Brain pericyte (primary cell): ENCODE measurements around the gene SPEG.
"Not testable (repeated sequence)": the region's sequence is repeated elsewhere in the genome, so short reads cannot be mapped to it uniquely, and the experiment has no call there.

ENCODE experiments used
- DNase-seq: peaks from one replicate; pipeline ENCODE4 v3.0.0-alpha.2; 2012; ENCODE audit warnings: low read depth, low spot score

The SPEG gene

GRCh38 chr2:219434718-219435525, at the start of gene SPEG:
Gene SPEG, plus strand, starts transcription at chr2:219434843. Its CDS starts 135 bp downstream, at chr2:219434978.
- no peak for DNase-seq

DNA sequence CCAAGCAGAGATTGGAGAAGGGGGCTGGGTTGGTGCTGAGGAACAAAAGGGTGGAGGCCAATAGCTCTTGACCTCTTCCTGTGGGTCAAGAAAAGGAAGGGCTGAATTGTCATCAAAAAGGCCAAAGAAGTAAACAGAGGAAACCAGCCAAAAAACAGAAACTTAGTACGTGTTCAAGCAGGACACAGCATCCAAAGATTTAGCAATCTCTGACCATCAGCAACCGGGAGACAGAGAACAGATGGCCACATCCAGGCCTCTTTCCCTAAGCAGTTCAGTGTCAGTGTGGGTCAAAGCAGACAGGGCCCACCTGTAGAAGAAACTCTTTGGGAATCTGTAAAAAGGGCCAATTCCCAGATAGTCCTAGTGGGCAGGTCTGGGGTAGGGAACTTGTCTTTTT, 49.8 kb upstream of the SPEG start:
- no peak for DNase-seq

DNA sequence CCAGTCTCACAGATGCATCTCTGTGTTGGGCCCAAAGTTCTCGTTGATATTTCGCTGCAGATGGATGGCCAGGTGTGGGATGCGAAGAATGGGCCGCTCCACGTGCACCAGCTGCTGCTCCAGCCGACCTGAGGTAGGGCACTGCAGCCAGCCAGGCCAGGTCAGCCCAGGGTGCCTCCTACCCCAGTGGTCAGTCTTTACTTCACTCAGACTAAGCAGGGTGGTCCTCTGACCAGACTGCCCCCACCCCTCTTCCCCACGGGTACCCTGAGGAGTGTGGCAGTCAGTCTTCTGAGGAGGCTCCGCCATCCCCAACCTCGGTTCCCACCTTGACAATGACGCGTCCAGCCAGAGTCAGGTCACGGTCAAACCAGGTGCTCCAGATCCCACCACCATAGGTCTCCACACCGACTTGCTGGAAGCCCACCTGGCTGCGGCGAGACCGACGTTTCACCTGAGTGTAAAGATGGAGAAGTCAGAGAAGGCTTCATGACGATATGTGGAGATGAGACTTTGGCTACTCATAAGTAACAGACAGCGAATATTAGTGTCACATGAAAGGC, 48.6 kb upstream of the SPEG start:
- DNase-seq = no peak

GRCh38 chr2:219386532-219387280, 47.9 kb upstream of the SPEG start:
- DNase-seq = no peak

- DNase-seq = peak; percentile 52
Observed at GRCh38 chr2:219387306-219388120, 47.1 kb upstream of the SPEG start, which contains the start of gene DNPEP. Gene DNPEP, minus strand, starts transcription at chr2:219387912. Its CDS starts 118 bp downstream, at chr2:219387794.

DNA sequence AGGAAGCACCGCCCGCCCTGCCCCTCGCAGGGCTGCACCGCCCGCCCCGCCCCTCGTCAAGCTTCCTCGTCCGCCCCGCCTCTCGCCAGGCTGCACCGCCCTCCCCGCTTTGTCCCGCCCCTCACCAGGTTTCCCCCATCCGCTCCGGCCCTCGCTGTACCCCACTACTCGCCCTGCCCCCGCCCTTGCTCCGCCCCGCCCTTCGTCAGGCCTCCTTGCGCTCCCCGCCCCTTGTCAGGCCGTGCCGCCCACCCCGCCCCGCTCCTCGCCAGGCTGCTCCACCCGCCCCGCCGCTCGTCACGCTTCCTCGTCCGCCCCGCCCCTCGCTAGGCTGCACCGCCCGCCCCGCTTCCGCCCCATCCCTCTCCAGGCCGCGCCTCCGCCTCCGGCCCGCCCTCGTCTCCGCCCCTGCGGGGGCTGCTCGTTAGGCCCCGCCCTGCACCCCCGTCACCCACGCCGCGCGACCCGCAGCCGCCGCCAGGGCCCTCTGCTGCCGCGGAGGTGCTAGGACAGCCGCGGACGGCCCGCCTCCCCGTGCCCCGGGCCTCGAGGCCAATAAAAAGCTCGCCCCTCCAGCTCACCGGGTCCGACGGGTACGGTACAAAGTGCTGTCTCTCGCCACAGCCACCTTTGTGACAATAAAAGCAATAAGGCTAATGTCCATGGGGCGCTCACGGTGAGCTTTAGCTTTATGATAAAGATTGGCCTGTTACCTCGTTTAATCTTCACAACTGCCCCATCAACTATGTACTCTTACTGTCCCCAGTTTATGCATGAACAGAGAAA, 46.3 kb upstream of the SPEG start:
- DNase-seq = peak; percentile 82

DNA sequence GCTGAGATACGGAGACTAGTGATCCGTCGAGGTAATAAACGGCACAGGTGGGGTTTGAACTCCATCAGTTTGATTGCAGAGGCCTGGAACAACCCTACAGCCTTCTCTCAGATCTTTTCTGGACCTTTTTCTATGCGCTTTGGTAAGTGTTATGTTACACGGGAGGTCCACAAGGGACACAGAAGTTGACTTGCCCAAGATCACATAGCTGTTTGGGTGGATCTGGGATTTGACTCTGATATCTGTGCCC, 45.8 kb upstream of the SPEG start:
- no peak for DNase-seq

- no peak for DNase-seq
Observed at GRCh38 chr2:219392754-219393153, 41.9 kb upstream of the SPEG start.

- DNase-seq = not testable (repeated sequence)
Observed at GRCh38 chr2:219395056-219395455, 39.6 kb upstream of the SPEG start.

DNA sequence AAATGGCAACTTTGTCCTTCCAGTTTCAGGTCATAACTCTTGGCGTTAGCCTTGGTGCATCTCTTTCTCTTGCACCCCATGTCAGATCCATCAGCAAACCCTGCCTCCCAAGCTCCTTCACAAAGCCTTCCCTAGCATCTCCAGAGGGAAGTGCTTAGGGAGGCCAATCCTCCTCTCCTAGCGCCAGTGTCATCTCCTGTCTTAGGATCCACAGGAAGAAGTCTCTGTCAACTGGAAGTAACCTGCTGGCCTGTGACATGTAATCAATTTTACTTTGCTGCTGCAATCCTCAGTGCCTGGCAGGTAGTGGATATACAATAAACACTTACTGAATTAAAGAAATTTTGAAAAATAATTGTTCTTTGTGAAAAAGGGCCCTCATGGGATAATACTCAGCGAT, 39.0 kb upstream of the SPEG start:
- no peak for DNase-seq

- no peak for DNase-seq
Observed at GRCh38 chr2:219396863-219397457, 37.7 kb upstream of the SPEG start.

DNA sequence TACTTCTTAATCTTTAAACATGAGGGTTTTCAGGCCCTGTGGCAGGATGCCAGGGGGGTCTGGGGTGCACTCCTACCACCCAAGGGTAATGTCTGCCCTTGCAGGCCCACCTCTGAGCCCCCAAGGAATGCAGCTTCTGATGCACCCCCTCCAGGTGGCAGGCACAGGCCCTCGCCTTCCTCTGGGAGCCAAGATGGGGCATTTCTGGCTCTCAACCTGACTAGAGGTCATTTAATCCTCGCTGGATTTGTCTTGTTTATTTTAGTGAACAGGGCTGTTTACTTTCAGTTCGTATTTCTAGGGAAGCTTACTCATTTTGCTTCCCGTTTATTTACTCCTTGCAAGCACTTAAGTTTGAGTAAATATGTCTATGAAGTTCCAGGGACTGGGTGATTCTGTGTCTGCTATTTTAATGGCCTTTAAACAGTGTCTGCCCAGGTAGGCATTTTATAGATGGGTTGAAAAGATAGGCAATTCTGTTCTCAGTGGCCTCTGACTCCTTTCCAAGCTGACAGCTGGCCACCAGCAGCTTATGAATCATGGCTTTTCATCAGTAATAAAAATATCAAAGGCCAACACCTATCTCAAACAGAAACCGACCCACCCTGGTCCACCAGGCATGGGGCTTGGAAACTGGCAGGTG, 35.8 kb upstream of the SPEG start:
- no peak for DNase-seq

DNA sequence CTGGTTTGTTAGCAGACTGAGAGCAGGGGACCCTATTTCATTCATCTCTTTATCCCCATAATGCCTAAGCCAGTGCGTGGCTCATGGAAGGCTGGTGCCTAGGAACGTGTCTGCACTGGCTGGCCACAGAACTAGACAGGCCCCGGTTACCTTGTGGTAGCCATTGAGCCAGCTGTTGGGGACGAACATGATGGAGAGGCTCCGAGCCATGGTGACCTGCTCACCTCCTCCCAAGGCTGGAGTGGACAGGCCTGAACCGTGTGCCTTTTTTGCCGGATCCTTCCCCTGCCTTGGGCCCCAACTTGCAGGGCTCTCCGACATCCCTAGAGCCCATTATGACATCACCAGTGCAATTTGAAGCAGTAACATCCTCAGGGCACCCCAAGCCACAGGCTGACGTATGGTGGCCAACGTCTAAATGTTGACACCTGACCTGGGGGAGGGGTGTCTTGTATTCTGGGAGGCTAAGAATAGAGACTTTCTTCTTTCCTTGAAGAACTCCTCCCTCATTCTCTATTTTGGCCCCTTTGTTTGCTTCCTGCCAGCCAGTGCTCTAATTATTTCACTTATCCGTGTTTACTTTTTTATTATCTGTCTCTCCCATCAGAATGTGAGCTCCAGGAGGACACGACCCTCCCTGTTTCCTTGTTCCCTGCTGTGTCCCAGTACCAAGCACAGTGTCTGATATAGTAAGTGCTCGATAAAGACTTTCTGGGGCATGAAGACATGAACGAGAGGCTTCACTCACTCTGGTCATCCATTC, 34.7 kb upstream of the SPEG start:
- no peak for DNase-seq

- no peak for DNase-seq
Observed at GRCh38 chr2:219400562-219400961, 34.1 kb upstream of the SPEG start.

DNA sequence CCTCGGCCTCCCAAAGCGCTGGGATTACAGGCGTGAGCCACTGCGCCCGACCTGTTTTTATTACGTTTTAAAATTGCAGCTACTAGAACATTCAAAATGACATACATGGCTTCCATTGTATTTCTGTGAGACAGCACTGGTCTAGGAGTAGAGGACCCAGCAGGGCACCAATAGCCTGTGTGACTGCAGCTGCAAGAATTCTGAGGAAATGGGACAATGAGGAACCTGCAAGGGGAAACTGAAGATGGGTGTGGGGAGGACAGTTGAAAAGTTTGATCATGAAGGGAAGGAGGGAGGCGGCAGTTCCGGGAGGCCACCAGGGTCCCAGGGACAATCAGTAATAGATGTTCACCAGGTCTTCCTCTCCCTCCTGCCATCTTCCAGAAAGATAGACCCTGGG, 33.0 kb upstream of the SPEG start:
- DNase-seq = no peak

DNA sequence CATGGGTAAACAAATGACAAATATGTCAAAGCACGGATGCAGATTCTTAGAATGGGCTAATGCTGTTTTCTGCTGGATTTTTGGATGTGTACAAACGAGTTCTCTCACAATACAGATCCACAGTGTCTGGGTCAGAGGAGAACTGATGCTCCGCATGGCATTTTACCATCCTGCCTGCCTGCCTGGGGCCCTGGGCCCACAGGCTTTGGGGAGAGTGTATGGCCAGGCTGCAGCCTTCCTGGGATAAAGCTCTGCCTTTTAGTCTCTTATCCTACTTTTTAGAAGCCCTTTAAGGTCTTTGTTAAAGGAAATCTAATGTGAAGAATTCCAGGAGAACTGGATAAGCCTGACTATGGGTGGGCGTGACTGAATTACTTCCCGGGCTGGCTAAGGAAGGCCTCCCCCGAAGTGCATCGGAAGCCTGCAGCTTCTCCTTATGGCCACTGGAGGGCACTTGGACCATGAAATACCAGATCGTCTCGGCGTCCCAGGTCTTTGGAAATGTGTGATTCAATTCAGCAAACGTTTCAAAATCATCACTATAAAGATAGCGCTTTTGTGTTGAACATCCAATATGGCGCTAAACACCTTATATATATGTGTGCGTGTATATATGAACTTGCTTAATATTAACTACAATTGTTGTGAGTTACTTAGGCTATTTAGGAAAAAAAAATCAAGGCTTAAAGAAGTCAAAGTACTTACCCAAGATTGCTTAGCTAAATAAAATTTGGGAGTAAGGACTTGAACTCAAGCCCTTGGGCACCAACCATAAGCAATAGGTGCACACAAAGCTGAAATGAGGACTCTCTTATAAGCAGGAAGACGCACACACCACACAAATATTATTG, 31.8 kb upstream of the SPEG start:
- peak; percentile 39 for DNase-seq

DNA sequence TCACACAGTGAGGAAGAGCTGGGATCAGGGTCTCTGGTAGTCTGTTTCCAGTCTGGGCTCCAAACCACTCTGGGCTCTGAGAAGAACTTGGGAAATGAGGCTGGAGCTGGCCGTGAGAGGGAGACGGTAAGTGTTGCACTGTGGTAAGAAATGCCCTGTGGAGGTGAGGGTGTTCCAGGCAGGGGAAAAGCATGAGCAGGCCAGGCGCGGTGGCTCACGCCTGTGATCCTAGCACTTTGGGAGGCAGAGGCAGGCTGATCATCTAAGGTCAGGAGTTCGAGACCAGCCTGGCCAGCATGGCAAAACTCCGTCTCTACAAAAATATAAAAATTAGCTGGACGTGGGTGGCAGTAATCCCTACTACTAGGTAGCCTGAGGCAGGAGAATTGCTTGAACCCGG, 30.8 kb upstream of the SPEG start:
- DNase-seq = no peak

DNA sequence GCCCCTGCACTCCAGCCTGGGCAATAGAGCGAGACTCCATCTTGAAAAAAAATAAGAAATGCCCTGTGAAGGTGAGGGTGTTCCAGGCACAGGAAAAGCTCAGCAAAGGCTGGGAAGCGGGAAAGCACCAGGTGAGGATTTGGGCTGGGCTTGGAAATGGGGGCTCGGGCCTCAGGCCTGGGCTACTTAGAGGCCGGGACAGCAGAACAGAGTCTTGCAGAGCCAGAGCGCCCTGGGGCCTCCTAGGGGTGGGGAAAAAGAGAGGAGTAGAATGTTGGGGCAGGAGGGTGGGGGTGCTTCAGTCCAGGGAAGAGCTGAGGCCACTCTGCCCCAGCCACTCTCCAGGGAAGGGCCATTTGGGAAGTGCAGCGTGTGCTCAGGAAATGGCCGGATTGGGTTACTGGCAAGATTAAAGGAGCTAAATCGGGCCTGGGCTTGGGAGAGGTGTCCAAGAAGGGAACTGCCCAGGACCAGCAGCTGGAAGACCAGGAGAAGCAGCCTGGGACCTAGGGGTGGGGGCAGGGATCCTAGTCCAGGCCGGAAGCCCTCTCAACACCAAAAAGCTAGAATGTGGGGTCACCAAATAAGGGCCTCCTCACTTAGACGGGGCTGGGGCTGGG, 30.2 kb upstream of the SPEG start:
- no peak for DNase-seq
